HUDEP-2 (cell line): ENCODE measurements around the gene STK4.
"Not testable (repeated sequence)": the region's sequence is repeated elsewhere in the genome, so short reads cannot be mapped to it uniquely, and the experiment has no call there.

Source experiments
- DNase-seq, 76 experiments: peaks; one replicate each; lab custom pipeline; 2025; ENCODE audit not compliant: unreplicated experiment in 76 of 76; lab: John Stamatoyannopoulos, UW

Gene STK4

GRCh38 chr20:45020236-45020886 lies 54.0 kb downstream of the STK4 start:
- DNase-seq, result no peak

DNA sequence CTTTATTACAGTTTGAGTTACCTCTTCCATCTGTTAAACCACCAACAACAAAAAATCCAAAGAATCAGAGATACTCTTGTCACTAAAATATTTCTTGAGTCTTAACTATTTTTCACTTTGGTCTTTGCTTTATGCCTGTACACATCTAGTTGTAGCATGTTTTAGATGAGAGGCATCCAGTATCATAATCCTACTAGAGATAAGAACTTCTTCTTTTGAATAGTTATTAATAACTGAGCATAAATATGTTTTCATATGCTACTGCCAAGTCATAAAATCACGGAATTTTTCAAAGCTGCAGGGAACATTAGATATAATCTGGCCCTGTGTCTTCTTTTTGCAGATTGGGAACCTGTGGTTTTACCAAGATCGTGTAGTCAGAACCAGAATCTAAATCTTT lies 55.3 kb downstream of the STK4 start:
- DNase-seq, result no peak

DNA sequence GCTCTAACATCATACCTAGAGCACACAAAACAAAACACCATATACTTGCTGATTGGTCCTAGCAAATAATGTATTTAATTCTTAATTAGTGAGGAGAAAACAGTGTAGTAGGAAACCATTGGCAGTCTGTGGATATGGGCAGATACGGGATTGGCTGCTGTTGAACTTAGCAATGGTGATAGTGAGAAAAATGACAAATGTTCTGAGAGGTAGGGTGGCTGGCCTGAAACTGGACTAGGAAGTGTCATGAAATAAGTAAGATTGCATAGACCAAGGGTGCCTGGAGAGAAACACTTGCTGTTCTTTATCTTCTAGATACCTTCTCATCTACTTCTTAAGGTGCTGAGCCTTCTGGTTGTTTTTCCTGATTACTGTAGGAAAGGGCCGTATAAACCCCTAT lies 56.8 kb downstream of the STK4 start:
- not testable (repeated sequence) for DNase-seq

DNA sequence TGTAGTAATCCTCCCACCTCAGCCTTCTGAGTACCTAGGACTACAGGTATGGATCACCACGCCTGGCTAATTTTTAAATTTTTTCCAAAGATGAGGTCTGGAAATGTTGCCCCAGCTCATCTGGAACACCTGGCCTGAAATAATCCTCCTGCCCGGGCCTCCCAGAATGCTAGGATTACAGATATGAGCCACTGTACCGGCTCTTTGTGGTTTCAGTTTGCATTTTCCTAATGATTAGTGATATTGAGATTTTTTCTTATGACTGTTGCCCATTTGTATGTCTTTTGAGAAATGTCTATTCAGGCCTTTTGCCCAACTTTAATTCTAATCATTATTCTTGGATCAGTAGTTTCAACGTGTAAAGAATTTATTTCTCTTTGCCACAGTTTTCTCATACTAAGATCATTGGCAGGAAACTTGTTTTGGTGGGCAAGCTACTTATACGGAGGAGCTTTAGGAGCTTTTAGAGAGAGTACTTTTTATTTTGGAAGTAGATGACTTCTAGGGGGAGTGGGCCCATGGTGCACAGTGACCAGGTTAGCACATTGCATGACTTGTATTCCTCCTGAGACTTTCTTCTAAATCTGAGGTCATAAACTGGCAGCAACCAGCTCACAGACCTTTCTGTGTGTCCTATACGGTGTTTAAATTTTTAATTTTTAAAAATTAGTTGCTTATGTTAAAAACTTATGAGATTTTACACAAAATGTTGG lies 62.3 kb downstream of the STK4 start:
- DNase-seq, result no peak

DNA sequence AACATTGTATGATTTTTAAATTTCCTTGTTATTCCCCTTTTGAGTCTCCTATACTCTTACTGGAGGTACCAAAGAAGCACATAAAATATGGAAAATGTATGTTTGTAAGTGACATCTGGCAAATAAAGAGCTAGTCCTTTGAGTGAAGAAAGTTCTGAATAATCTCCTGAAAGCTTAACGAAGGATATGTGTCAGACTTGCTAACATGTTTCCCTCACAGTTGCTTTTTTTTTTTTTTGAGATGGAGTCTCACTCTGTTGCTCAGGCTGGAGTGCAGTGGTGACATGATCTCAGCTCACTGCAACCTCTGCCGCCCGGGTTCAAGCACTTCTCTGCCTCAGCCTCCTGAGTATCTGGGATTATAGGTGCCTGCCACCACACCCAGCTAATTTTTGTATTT lies 63.6 kb downstream of the STK4 start:
- DNase-seq, result no peak

DNA sequence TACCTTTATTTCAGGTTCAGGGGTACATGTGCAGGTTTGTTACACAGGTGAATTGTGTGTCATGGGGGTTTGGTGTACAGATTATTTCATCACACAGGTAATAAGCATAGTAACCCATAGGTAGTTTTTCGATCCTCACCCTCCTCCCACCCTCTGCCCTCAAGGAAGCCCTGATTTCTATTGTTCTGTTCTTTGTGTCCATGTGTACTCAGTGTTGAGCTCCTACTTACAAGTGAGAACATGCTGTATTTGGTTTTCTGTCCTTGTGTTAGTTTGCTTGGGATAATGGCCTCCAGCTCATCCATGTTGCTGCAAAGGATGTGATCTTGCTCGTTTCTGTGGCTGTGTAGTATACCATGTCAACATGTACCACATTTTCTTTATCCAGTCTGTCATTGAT lies 66.0 kb downstream of the STK4 start:
- DNase-seq, result no peak

- DNase-seq, result no peak
These were observed 66.5 kb downstream of the STK4 start for GRCh38 chr20:45032781-45033180.

GRCh38 chr20:45034436-45034835 lies 68.1 kb downstream of the STK4 start:
- DNase-seq, result no peak

- peak in 26 of 76 experiments; percentile 1 to 45 (median 18) for DNase-seq
These were observed 69.9 kb downstream of the STK4 start for GRCh38 chr20:45036044-45036755.

- peak in 6 of 76 experiments; percentile 3 to 23 (median 5) for DNase-seq
These were observed 70.7 kb downstream of the STK4 start for GRCh38 chr20:45037050-45037449.

- DNase-seq, result no peak
These were observed 71.3 kb downstream of the STK4 start for GRCh38 chr20:45037635-45038034.

DNA sequence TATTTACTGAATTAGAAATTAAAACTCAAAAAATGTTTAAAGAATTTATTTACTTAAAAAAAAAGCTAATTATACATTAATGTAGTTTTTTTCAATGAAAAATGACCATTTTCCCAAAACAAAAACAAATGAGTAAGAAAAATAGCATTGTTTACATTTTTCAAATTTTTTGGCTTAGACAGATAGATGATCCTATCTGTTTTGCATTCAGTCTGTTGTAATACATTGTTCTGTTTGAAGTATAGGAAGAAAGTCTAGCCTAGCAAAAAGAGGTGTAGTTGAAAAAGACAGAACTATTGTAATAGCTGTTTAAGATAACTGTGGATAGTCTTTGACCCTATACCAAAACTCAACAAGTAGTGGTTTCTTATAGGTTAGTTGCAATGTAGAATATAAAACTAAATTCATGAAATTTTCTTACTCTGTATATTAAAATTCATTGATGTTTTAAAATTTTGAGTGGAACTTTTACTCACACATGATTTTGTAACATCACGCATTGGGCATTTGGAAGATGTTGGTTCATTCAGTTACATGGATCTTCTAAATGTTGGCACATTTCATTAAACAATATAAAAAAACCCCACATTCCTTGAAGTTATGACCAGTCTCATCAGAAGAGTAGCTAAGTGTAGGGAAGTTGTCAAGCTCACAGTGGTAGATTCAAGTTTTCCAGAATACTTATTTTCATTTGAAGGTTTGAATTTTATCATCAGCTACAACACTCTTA lies 72.6 kb downstream of the STK4 start:
- DNase-seq, result no peak

- no peak for DNase-seq
These were observed 73.1 kb downstream of the STK4 start for GRCh38 chr20:45039475-45039820.

DNA sequence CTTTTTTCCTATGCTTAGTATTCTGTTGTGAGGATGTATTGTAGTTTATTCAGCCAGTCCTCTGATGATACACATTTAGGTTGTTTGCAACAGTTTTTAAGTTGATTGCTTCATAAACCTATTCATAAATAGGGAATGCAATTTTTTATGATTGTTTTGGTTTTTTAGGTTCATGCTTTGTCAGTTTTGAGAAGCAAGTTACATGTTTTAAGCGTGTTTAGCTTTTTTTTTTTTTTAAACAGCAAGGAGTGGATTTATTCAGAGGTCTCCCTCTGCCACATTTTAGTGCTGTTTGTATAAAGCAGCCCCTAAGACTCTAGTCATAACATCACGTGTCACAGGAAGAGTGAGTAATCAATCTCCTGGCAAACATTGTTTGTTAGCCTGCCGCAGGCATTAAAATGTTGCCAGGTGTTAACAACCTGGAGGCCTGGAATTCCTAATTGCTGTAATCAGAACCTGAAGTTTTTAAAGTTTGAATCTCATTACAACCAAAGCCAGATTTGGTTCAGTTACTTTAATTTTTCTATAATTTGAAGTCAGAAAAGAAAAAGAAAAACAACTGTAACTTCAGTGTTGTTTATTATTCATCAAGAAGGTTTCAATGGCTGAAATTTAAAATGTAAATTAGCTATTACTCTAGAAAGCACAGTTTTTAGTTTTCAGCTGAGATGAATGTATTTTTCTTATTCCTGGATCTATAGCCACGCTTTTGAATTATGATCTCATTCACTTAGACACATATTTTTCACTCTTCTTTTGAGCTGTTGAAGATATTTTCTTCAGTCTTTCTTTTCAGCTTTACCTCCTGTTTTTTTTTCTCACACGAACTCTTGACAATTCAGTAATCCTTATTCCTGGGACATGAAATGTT lies 75.4 kb downstream of the STK4 start:
- DNase-seq, result no peak

GRCh38 chr20:45042978-45043377 lies 76.7 kb downstream of the STK4 start:
- DNase-seq, result no peak

DNA sequence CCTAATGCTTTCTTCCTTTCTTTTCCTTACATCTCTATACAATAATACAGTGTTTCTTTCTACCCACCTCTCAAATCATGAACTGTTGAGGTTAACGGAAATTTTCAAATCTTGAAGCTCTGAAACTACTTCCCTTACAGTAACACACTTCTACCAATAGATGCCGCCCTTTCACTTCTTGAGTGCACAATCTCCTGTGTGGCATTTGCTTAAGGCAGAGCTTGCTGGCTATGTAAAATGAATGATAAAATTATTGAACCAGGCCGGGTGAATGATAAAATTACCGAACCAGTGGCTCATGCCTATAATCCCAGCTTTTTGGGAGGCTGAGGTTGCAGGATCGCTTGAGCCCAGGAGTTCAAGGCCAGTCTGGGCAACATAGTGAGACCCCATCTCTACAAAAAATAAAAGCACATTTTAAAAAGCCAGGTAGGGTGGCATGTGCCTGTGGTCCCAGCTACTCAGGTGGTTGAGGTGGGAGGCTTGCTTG lies 77.8 kb downstream of the STK4 start:
- DNase-seq, result peak in 34 of 76 experiments; percentile 2 to 66 (median 34)

DNA sequence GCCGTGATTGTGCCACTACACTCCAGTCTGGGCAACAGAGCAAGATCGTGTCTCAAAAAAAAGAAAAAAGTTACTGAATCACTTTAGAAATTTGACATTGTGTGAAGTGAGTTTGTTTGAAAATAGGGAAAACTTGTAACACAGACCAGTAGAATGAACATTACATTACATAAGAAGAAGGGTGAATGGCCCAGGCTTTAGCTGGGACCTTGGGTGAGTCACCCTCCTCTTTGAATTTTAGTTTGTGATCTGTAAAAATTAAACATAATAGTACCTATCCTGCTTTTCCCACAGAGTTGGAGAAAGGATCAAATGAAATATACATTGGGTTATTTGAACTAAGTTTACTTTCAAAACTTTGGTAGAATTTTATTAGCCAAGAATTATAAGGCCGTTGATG lies 78.3 kb downstream of the STK4 start:
- DNase-seq, result no peak

DNA sequence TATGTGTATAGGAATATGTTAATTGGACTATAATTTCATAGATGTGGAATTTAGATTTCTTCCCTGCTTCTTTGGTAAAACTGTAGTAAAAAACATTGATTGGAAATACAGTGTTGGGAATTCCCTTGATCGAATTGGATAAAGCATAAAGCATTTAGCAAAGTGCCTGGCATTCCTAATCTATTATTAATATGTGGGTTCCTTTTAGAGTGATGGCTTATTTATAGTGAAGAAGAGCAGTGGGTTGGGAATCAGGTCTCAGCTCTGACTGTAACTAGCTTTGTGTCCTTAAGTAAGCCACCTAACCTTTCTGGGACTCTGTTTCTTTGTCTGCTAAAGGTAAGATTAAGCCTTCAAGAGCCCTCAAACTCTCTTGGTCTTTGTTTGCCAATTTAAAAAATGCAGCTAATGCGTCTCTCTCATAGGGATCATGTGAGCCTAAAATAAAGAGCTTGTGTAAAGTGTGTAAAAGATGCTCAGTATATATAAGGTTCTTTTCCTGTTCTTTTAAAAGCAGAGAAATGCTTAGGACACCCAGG lies 81.3 kb downstream of the STK4 start:
- DNase-seq, result no peak

- DNase-seq, result no peak
These were observed 83.1 kb downstream of the STK4 start for GRCh38 chr20:45049438-45049837.
